ENCODE measurements around the gene CD7. TPM values are rescaled to one million over a fixed set of nuclear protein-coding genes. Genes with fewer than 3 reads are reported as not detected.

Gene CD7
- total and polyA plus RNA-seq, 9 of the 15 experiments (the other 6 are each of a cell fraction or from before 2014, with no cell fraction given), result 0.21 to 0.35 TPM; not detected in 7

DNA sequence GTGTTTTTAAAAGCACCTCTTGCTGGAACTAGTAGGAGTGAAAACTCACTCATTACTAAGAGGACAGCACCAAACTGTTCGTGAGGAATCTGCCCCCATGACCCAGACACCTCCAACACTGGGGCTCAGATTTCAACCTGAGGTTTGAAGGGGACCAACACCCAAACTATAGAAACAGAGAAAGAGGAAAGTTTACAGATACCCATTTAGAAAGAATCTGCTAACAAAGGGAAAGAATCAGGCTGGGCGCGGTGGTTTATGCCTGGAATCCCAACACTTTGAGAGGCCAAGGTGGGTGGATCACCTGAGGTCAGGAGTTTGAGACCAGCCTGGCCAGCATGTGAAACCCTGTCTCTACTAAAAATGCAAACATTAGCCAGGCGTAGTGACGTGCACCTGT is 40.5 kb downstream of the CD7 start:
- peaks cover 16% of the 10 kb centered on the region for H3K79me2 ChIP-seq (ENCODE audit: control insufficient read depth, insufficient read depth, low read length)
- H3K27ac ChIP-seq (ENCODE audit: extremely low read depth, low read depth, low read length), result no peak overlapping the region
- intact Hi-C loops (cut with micrococcal nuclease), result no loop called here
- FAIRE-seq (no peak), DNase-seq (ENCODE audit: extremely low read depth in 1 of 4, low spot score in 3 of 4) (no peak), ATAC-seq (no peak)
- CTCF ChIA-PET (ENCODE audit: low intra/inter-chr PET ratio), result no interaction called here
- no peak overlapping the region for H3K4me3 ChIP-seq
- H3K4me1 ChIP-seq (replicated peaks in 1 of 2; ENCODE audit: control insufficient read depth in 2 of 2, insufficient read depth in 2 of 2, low read length in 2 of 2), result peaks cover 15 to 49% of the 10 kb centered on the region in 2 experiments
- peaks cover 5% of the 10 kb centered on the region; the same call in 1 of the 3 replicates for H3K36me3 ChIP-seq (ENCODE audit: control insufficient read depth, insufficient read depth, low read length)
- 62% methylated on average over 5 of the region's 5 CpGs for WGBS (ENCODE audit: insufficient coverage, low coverage, missing lambda C conversion rate)
- POLR2A ChIA-PET, result interaction anchor here (5.6 kb wide), 1 partner anchor 14 kb away, joined by 37 read pairs; no protein-coding TSS in a partner anchor
- no peaks in the 10 kb centered on the region for H3K27me3 ChIP-seq (ENCODE audit: control insufficient read depth in 2 of 2, insufficient read depth in 2 of 2, low read length in 2 of 2)
- no peak overlapping the region for H3K9ac ChIP-seq (ENCODE audit: insufficient read depth in 1 of 2, low read depth in 2 of 2, low read length in 2 of 2)
- H3K4me2 ChIP-seq (ENCODE audit: insufficient read depth, low read length), result no peak overlapping the region
- no peak overlapping the region for H2AFZ ChIP-seq (ENCODE audit: low read depth, low read length)
- no peaks in the 10 kb centered on the region for H3K9me3 ChIP-seq (replicated peaks; ENCODE audit: control insufficient read depth, insufficient read depth, low read depth, low read length)
- peaks cover 5% of the 10 kb centered on the region for H4K20me1 ChIP-seq (replicated peaks; ENCODE audit: control insufficient read depth, insufficient read depth, low read length)
- H3K9me1 ChIP-seq (ENCODE audit: control insufficient read depth, insufficient read depth, low read length), result no peaks in the 10 kb centered on the region
- in situ Hi-C loops (cut with MboI), result no loop called here
- BruUV-seq (replicated peaks), result no TSS peak
- TF ChIP-seq, protein P1, sequence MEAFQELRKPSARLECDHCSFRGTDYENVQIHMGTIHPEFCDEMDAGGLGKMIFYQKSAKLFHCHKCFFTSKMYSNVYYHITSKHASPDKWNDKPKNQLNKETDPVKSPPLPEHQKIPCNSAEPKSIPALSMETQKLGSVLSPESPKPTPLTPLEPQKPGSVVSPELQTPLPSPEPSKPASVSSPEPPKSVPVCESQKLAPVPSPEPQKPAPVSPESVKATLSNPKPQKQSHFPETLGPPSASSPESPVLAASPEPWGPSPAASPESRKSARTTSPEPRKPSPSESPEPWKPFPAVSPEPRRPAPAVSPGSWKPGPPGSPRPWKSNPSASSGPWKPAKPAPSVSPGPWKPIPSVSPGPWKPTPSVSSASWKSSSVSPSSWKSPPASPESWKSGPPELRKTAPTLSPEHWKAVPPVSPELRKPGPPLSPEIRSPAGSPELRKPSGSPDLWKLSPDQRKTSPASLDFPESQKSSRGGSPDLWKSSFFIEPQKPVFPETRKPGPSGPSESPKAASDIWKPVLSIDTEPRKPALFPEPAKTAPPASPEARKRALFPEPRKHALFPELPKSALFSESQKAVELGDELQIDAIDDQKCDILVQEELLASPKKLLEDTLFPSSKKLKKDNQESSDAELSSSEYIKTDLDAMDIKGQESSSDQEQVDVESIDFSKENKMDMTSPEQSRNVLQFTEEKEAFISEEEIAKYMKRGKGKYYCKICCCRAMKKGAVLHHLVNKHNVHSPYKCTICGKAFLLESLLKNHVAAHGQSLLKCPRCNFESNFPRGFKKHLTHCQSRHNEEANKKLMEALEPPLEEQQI (IDR thresholded peaks at IDR 0.05), result no peak
- TF ChIP-seq EP400 (IDR thresholded peaks at IDR 0.05) (no peak), GABPB1 (CRISPR knock-in tag; IDR thresholded peaks at IDR 0.05) (no peak), SRSF9 (IDR thresholded peaks at IDR 0.05; ENCODE audit: borderline replicate concordance, low read depth, low read length) (no peak), ZNF583 (CRISPR knock-in tag; IDR thresholded peaks at IDR 0.05) (no peak), CBX1 (IDR thresholded peaks at IDR 0.05; ENCODE audit: low read depth) (no peak), NFYB (IDR thresholded peaks at IDR 0.05; ENCODE audit: extremely low read depth, insufficient read length) (no peak), ZNF133 (CRISPR knock-in tag; IDR thresholded peaks at IDR 0.05) (no peak), MBD2 (IDR thresholded peaks at IDR 0.05; ENCODE audit: borderline replicate concordance, low read depth) (no peak), CTBP1 (IDR thresholded peaks at IDR 0.05; ENCODE audit: borderline replicate concordance) (no peak), FOXA1 (IDR thresholded peaks at IDR 0.05; ENCODE audit: borderline replicate concordance) (no peak), KDM5B (IDR thresholded peaks at IDR 0.05; ENCODE audit: insufficient replicate concordance, low read depth, low read length) (no peak), PTRF (tag; IDR thresholded peaks at IDR 0.05) (no peak), ASH1L (IDR thresholded peaks at IDR 0.05; ENCODE audit: borderline replicate concordance, low read depth, partially characterized antibody) (no peak), BHLHE40 (IDR thresholded peaks at IDR 0.05; ENCODE audit: low read length) (no peak), MECOM (CRISPR knock-in tag; IDR thresholded peaks at IDR 0.05) (no peak)
- TF ChIP-seq, protein P2, sequence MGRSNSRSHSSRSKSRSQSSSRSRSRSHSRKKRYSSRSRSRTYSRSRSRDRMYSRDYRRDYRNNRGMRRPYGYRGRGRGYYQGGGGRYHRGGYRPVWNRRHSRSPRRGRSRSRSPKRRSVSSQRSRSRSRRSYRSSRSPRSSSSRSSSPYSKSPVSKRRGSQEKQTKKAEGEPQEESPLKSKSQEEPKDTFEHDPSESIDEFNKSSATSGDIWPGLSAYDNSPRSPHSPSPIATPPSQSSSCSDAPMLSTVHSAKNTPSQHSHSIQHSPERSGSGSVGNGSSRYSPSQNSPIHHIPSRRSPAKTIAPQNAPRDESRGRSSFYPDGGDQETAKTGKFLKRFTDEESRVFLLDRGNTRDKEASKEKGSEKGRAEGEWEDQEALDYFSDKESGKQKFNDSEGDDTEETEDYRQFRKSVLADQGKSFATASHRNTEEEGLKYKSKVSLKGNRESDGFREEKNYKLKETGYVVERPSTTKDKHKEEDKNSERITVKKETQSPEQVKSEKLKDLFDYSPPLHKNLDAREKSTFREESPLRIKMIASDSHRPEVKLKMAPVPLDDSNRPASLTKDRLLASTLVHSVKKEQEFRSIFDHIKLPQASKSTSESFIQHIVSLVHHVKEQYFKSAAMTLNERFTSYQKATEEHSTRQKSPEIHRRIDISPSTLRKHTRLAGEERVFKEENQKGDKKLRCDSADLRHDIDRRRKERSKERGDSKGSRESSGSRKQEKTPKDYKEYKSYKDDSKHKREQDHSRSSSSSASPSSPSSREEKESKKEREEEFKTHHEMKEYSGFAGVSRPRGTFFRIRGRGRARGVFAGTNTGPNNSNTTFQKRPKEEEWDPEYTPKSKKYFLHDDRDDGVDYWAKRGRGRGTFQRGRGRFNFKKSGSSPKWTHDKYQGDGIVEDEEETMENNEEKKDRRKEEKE (IDR thresholded peaks at IDR 0.05; ENCODE audit: borderline replicate concordance in 1 of 2, control insufficient read depth in 1 of 2, low read depth in 2 of 2, low read length in 1 of 2), result no peak
- TF ChIP-seq, protein P3, sequence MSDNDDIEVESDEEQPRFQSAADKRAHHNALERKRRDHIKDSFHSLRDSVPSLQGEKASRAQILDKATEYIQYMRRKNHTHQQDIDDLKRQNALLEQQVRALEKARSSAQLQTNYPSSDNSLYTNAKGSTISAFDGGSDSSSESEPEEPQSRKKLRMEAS (CRISPR knock-in tag; IDR thresholded peaks at IDR 0.05), result no peak
- TF ChIP-seq, protein P4, sequence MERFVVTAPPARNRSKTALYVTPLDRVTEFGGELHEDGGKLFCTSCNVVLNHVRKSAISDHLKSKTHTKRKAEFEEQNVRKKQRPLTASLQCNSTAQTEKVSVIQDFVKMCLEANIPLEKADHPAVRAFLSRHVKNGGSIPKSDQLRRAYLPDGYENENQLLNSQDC (CRISPR knock-in tag; IDR thresholded peaks at IDR 0.05), result no peak

All from K562 (cell line).